Measurements from ENCODE around the gene POLRMT.
"Not testable (repeated sequence)": the region's sequence is repeated elsewhere in the genome, so short reads cannot be mapped to it uniquely, and the experiment has no call there.

The POLRMT gene

GRCh38 chr19:633068-633785 lies at the start of gene POLRMT:
Gene POLRMT (minus strand): TSS chr19:633537. CDS start chr19:633512, 25 bp downstream.
- peak; percentile 91 to 95 for DNase-seq (ENCODE audit: extremely low read depth in 1 of 2, low read depth in 1 of 2)

GRCh38 chr19:682678-683320 lies 49.5 kb upstream of the POLRMT start:
- DNase-seq (ENCODE audit: extremely low read depth in 1 of 2, low read depth in 1 of 2), result no peak

- no peak for DNase-seq (ENCODE audit: extremely low read depth in 1 of 2, low read depth in 1 of 2)
Measured at GRCh38 chr19:681029-682019, 48.0 kb upstream of the POLRMT start.

- DNase-seq (ENCODE audit: extremely low read depth in 1 of 2, low read depth in 1 of 2), result peak; percentile 99
Measured at GRCh38 chr19:680287-681028, 47.1 kb upstream of the POLRMT start.

GRCh38 chr19:679418-680286 lies 46.3 kb upstream of the POLRMT start:
- DNase-seq (ENCODE audit: extremely low read depth in 1 of 2, low read depth in 1 of 2), result no peak

- no peak for DNase-seq (ENCODE audit: extremely low read depth in 1 of 2, low read depth in 1 of 2)
Measured at GRCh38 chr19:678791-679388, 45.6 kb upstream of the POLRMT start.

- DNase-seq (ENCODE audit: extremely low read depth in 1 of 2, low read depth in 1 of 2), result no peak
Measured at GRCh38 chr19:677601-678436, 44.5 kb upstream of the POLRMT start.

GRCh38 chr19:677201-677600 lies 43.9 kb upstream of the POLRMT start:
- no peak for DNase-seq (ENCODE audit: extremely low read depth in 1 of 2, low read depth in 1 of 2)

- no peak for DNase-seq (ENCODE audit: extremely low read depth in 1 of 2, low read depth in 1 of 2)
Measured at GRCh38 chr19:676339-677105, 43.2 kb upstream of the POLRMT start, which contains the start of gene FSTL3. Gene FSTL3 (plus strand): TSS chr19:676392. CDS start chr19:676424, 32 bp downstream.

GRCh38 chr19:676007-676338 lies 42.6 kb upstream of the POLRMT start:
- no peak for DNase-seq (ENCODE audit: extremely low read depth in 1 of 2, low read depth in 1 of 2)

- DNase-seq (ENCODE audit: extremely low read depth in 1 of 2, low read depth in 1 of 2), result no peak
Measured at GRCh38 chr19:674282-675151, 41.2 kb upstream of the POLRMT start.

- no peak for DNase-seq (ENCODE audit: extremely low read depth in 1 of 2, low read depth in 1 of 2)
Measured at GRCh38 chr19:670609-671075, 37.3 kb upstream of the POLRMT start.

- DNase-seq (ENCODE audit: extremely low read depth in 1 of 2, low read depth in 1 of 2), result not testable (repeated sequence)
Measured at GRCh38 chr19:668675-669434, 35.5 kb upstream of the POLRMT start.

- not testable (repeated sequence) for DNase-seq (ENCODE audit: extremely low read depth in 1 of 2, low read depth in 1 of 2)
Measured at GRCh38 chr19:666985-667573, 33.7 kb upstream of the POLRMT start.

GRCh38 chr19:664913-665443 lies 31.6 kb upstream of the POLRMT start:
- DNase-seq (ENCODE audit: extremely low read depth in 1 of 2, low read depth in 1 of 2), result peak; percentile 58 to 69
